ENCODE measurements around the gene LRIG1.
"Not testable (repeated sequence)": the region's sequence is repeated elsewhere in the genome, so short reads cannot be mapped to it uniquely, and the experiment has no call there.

The LRIG1 gene

DNA sequence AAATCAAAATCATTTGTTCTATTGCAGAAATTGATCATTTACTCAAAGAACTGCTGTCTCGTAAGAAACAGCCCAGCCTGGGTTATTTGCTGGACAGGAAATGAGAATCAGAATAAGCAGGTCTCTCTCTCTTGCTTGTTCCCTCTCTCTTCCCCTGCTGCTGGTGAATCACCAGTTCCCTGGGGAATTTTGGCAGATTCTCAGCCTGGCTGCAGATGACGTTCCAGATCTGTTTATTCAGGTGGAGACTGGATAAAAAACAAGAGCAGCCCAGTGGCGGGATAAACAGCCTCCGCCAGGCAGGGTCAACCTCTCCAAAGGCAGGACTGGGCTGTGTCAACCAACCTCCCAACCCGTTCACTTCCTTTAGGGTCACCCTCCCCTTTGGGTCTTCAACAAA, 72.1 kb downstream of the LRIG1 start:
- TF ChIP-seq, protein P1, sequence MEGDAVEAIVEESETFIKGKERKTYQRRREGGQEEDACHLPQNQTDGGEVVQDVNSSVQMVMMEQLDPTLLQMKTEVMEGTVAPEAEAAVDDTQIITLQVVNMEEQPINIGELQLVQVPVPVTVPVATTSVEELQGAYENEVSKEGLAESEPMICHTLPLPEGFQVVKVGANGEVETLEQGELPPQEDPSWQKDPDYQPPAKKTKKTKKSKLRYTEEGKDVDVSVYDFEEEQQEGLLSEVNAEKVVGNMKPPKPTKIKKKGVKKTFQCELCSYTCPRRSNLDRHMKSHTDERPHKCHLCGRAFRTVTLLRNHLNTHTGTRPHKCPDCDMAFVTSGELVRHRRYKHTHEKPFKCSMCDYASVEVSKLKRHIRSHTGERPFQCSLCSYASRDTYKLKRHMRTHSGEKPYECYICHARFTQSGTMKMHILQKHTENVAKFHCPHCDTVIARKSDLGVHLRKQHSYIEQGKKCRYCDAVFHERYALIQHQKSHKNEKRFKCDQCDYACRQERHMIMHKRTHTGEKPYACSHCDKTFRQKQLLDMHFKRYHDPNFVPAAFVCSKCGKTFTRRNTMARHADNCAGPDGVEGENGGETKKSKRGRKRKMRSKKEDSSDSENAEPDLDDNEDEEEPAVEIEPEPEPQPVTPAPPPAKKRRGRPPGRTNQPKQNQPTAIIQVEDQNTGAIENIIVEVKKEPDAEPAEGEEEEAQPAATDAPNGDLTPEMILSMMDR (IDR thresholded peaks at IDR 0.05; ENCODE audit: borderline replicate concordance, insufficient read depth, low read depth, low read length) = no peak

DNA sequence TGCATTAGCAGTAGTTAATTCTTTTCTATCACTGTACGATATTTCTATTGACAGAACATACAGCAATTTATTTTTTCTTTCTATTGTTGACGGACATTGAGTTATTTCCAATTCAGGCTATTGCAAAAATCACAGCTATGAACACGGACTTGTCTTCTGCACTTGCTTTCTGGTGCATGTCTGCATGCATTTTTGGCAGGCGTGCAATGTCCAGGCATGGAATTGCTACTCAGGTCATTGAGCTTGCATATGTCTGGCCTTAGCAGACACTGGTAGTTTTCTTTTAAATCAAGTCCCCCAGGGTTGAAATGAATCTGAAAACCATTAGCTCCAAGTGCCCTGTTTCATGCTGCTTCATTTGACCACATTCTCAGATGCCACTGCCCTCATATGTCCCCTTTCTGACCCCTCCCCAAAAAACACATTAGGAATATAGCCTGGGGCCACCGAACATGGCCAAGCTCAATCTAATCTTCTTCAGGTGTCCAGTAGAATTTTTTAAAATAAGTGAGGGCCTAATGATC, 72.8 kb downstream of the LRIG1 start:
- TF ChIP-seq, protein P1 (IDR thresholded peaks at IDR 0.05; ENCODE audit: borderline replicate concordance, insufficient read depth, low read depth, low read length) = no peak

More for the DNA sequence above, 72.1 kb downstream of the LRIG1 start:
- H3K4me3 ChIP-seq (ENCODE audit: low read depth, low read length) = no peak overlapping the region

DNA sequence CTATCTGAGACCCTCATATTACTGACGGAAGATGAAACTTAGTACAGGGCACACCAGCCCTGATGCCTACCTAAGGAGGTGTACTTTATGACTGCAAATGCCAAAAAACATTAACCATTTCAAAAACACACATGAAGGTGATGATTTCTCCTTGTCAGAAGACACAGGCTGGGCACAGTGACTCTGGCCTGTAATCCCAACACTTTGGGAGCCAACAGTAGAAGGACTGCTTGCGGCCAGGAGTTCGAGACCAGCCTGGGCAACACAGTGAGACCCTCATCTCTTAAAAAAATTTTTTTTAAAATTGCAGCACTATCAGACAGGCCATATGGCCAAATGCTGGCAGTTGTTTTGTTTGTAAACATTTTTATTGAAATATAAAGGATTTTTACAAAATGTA, 73.5 kb downstream of the LRIG1 start:
- TF ChIP-seq, protein P1 (IDR thresholded peaks at IDR 0.05; ENCODE audit: borderline replicate concordance, insufficient read depth, low read depth, low read length) = no peak
- no peak overlapping the region for H3K4me3 ChIP-seq (ENCODE audit: low read depth, low read length)

More for the DNA sequence above, 72.8 kb downstream of the LRIG1 start:
- no peak overlapping the region for H3K4me3 ChIP-seq (ENCODE audit: low read depth, low read length)

DNA sequence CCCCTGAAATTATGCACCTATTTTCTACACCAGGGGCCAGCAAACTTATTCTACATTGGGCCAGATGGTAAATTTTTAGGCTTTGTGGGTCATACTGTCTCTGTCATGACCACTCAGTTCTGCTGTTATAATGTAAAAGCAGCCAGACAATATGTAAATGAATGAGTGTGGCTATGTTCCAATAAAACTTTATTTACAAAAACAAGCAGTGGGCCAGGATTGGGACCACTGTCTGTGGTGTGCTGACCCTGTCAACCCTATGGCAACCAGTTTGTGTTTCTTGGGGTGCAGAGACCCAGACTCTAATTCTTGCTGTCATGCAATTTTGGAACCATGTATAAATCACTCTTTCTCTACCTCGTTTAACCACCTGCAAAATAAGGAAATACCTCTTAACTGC, 74.7 kb downstream of the LRIG1 start:
- TF ChIP-seq, protein P1 (IDR thresholded peaks at IDR 0.05; ENCODE audit: borderline replicate concordance, insufficient read depth, low read depth, low read length) = no peak
- no peak overlapping the region for H3K4me3 ChIP-seq (ENCODE audit: low read depth, low read length)

DNA sequence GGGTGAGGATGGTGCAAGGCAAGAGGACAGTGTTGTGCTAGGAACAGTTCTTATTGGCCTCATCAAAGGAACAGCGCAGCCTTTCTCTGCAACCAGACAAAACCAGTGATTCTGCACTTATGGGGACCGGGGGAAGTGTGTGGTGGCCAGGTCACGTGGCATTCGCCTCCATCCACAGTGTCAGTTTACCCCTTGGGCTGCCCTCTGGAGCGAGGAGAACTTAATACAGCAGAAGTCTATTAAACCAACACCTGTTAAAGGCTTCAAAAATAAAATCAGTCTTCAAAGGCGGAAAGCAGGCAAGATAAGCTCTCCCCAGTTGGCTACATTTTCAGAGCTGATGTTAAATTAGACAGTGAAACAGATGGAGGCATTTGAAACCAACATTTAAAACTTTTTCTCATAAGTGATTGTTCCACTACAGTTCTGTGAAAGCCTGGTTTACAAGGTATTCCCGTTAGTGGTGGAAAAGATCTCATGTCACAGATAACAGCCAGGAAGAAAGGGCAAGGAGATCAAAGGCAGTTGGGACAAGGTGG, 75.2 kb downstream of the LRIG1 start:
- no peak overlapping the region for H3K4me3 ChIP-seq (ENCODE audit: low read depth, low read length)
- TF ChIP-seq, protein P1 (IDR thresholded peaks at IDR 0.05; ENCODE audit: borderline replicate concordance, insufficient read depth, low read depth, low read length) = no peak

DNA sequence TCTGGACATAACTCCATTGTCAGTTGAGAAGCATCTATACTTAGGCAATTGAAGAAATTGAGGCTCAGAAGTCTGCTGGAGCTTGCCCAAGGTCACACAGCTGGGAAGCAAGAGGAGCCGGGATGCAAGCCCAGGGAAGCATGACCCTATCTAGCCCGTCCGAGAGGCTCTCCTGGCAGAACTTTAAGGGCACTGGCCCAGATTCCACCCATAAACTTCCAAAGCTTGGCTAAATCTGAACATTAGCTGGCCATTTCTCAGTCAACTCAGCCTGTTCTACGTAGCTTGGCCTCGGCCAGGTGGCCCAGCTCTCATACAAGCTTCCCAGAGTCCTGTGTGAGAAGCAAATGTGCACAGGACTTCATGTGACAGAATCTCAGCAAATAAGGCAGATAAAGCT, 75.8 kb downstream of the LRIG1 start:
- TF ChIP-seq, protein P1 (IDR thresholded peaks at IDR 0.05; ENCODE audit: borderline replicate concordance, insufficient read depth, low read depth, low read length) = no peak
- H3K4me3 ChIP-seq (ENCODE audit: low read depth, low read length) = no peak overlapping the region

DNA sequence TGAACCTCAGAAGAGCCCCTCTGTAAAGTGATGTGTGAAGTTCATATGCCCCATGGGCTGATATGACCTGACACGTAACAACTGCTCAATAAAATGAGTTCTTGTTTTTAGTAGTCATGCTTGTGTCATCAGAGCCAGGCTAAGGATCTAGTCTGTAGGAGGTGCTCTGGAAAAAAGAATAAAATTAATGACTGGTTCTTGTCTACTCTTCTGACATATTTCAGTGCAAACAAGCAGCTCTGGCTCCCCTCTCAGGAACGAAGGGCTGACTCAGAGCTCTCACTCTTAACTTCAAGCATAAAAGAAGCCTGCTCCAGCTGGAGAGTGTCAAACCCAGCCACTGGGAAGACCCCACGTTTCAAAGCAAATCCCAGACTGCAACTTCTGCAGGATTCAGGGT, 77.0 kb downstream of the LRIG1 start:
- TF ChIP-seq, protein P1 (IDR thresholded peaks at IDR 0.05; ENCODE audit: borderline replicate concordance, insufficient read depth, low read depth, low read length) = no peak
- H3K4me3 ChIP-seq (ENCODE audit: low read depth, low read length) = no peak overlapping the region

DNA sequence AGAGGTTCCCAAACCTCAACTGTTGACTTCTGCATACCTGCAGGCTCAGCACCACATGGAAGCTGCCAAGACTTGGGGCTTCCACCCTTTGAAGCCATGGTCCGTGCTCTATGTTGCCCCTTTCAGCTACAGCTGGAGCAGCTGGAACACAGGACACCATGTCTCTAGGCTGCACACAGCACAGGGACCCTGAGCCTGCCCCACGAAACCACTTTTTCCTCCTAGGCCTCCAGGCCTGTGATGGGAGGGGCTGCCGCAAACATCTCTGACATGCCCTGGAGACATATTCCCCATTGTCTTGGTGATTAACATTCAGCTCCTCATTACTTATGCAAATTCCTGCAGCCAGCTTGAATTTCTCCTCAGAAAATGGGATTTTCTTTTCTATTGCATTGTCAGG, 78.9 kb downstream of the LRIG1 start:
- H3K4me3 ChIP-seq (ENCODE audit: low read depth, low read length) = not testable (repeated sequence)

DNA sequence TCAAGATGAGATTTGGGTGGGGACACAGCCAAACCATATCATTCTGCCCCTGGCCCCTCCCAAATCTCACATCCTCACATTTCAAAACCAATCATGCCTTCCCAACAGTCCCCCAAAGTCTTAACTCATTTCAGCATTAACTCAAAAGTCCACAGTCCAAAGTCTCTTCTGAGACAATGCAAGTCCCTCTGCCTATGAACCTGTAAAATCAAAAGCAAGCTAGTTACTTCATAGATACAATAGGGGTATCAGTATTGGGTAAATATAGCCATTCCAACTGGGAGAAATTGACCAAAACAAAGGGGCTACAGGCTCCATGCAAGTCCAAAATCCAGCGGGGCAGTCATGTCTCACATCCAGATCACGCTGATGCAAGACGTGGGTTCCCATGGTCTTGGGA, 79.7 kb downstream of the LRIG1 start:
- H3K4me3 ChIP-seq (ENCODE audit: low read depth, low read length) = not testable (repeated sequence)

All from GM12875 (cell line).